ENCODE results near the gene FTL. TPM values are rescaled to one million over a fixed set of nuclear protein-coding genes. Genes with fewer than 3 reads are reported as not detected.

Gene FTL
- total and polyA plus RNA-seq, 12 donors: 450 to 3,518 (median 747) TPM

GRCh38 chr19:48943081-48943480, 22.0 kb upstream of the FTL start:
- Histone ChIP-seq H3K27ac (no peak overlapping the region), H3K4me1 (no peaks in the 10 kb centered on the region), H3K27me3 (no peaks in the 10 kb centered on the region), H3K4me3 (no peak overlapping the region), H3K36me3 (no peaks in the 10 kb centered on the region), H3K9me3 (peaks cover 0 to 19% (median 9%) of the 10 kb centered on the region in 11 donors)
- TF ChIP-seq CTCF (IDR thresholded peaks at IDR 0.05): no peak
- ATAC-seq: no peak
- 65 to 79% methylated on average over 6 of the region's 6 CpGs for WGBS, 2 donors
- no peak for DNase-seq
- intact Hi-C loops (cut with DNase I): no loop called here

GRCh38 chr19:48945415-48945814, 19.7 kb upstream of the FTL start:
- Histone ChIP-seq H3K27me3 (no peaks in the 10 kb centered on the region), H3K27ac (no peak overlapping the region), H3K36me3 (no peaks in the 10 kb centered on the region), H3K4me3 (no peak overlapping the region), H3K9me3 (peaks cover 0 to 19% (median 8%) of the 10 kb centered on the region in 11 donors), H3K4me1 (peaks cover 0 to 1% (median 0%) of the 10 kb centered on the region in 9 donors)
- 87 to 94% methylated on average over 5 of the region's 5 CpGs for WGBS, 2 donors
- intact Hi-C loops (cut with DNase I): no loop called here
- no peak for TF ChIP-seq CTCF (IDR thresholded peaks at IDR 0.05)
- DNase-seq (no peak), ATAC-seq (no peak)

- Histone ChIP-seq H3K27me3 (no peaks in the 10 kb centered on the region), H3K36me3 (no peaks in the 10 kb centered on the region), H3K4me1 (peaks cover 0 to 5% (median 0%) of the 10 kb centered on the region in 9 donors), H3K9me3 (peaks cover 0 to 14% (median 5%) of the 10 kb centered on the region in 11 donors), H3K4me3 (no peak overlapping the region), H3K27ac (no peak overlapping the region)
- DNase-seq (no peak), ATAC-seq (no peak)
- TF ChIP-seq CTCF (IDR thresholded peaks at IDR 0.05): no peak
- intact Hi-C loops (cut with DNase I): no loop called here
- 85 to 86% methylated on average over 2 of the region's 2 CpGs for WGBS, 2 donors
Measured at GRCh38 chr19:48945817-48946216, 19.3 kb upstream of the FTL start.

GRCh38 chr19:48946463-48947257, 18.4 kb upstream of the FTL start:
- ATAC-seq (peak in 2 of 8 donors; percentile 23 to 28), DNase-seq (no peak)
- H3K27me3 ChIP-seq: no peaks in the 10 kb centered on the region
- no peak for TF ChIP-seq CTCF (IDR thresholded peaks at IDR 0.05)
- 77% methylated on average over 9 of the region's 9 CpGs for WGBS, 2 donors
- H3K36me3 ChIP-seq: no peaks in the 10 kb centered on the region
- no peak overlapping the region for H3K27ac ChIP-seq
- H3K4me1 ChIP-seq: peaks cover 0 to 9% (median 0%) of the 10 kb centered on the region in 9 donors
- intact Hi-C loops (cut with DNase I): no loop called here
- H3K4me3 ChIP-seq: no peak overlapping the region
- H3K9me3 ChIP-seq: peaks cover 0 to 8% (median 0%) of the 10 kb centered on the region in 11 donors
